Thyroid gland (tissue), 4 donors: ENCODE results near the gene SGTB. TPM values are rescaled to one million over a fixed set of nuclear protein-coding genes. Genes with fewer than 3 reads are reported as not detected.

Experiments
- DNase-seq, 2 donors: peaks; one replicate each; pipeline ENCODE4 v3.0.0-alpha.2; 2019
- H3K27ac ChIP-seq, 3 donors: fragments of 200-600 bp; sonication (generic); 1 replicate in 2 of 3; 2 replicates in 1 of 3; pipeline ENCODE4 v1.5.1; 2016 to 2019; ENCODE audit warnings: mild to moderate bottlenecking in 1 of 3, moderate library complexity in 1 of 3
- H3K27me3 ChIP-seq: fragments of 200-600 bp; sonication (generic); one replicate; pipeline ENCODE4 v1.5.1; 2019
- H3K36me3 ChIP-seq, 2 donors: fragments of 200-600 bp; sonication (generic); one replicate each; pipeline ENCODE4 v1.5.1; 2016 to 2019
- H3K4me1 ChIP-seq, 2 donors: fragments of 200-600 bp; sonication (generic); one replicate each; pipeline ENCODE4 v1.5.1; 2017 to 2019
- H3K4me3 ChIP-seq, 3 donors: fragments of 200-600 bp; sonication (generic); replicated peaks in 1 of 3; 1 replicate in 2 of 3; 2 replicates in 1 of 3; pipeline ENCODE4 v1.5.1; 2016; ENCODE audit warnings: mild to moderate bottlenecking in 1 of 3
- H3K9me3 ChIP-seq: fragments of 200-600 bp; sonication (generic); one replicate; pipeline ENCODE4 v1.5.1; 2017
- CTCF ChIP-seq, 6 experiments: fragments of 200-600 bp in 3 of 6; fragments of 450-650 bp in 3 of 6; sonication (generic) in 3 of 6; IDR thresholded peaks; one replicate each; pipeline ENCODE4 v1.5.1; 2016 to 2019; ENCODE audit warnings: antibody characterized with exemption in 6 of 6, mild to moderate bottlenecking in 2 of 6, inconsistent platforms in 1 of 6, moderate library complexity in 1 of 6
- POLR2A ChIP-seq, 2 donors: fragments of 450-650 bp; IDR thresholded peaks; one replicate each; pipeline ENCODE4 v1.6.1; 2017; ENCODE audit warnings: antibody characterized with exemption in 2 of 2, mild to moderate bottlenecking in 2 of 2, moderate library complexity in 1 of 2
- WGBS, 2 donors: methylation state at CpG; one replicate each; pipeline ENCODE4 v1.1.5; 2017; 5-methylcytosine and 5-hydroxymethylcytosine counted together
- intact Hi-C: fragments of 100-400 bp; cut with DNase I; formaldehyde crosslinking; loops from one replicate; pipeline ENCODE4 v1.15.1; 2023
- total RNA-seq, 4 donors: library from RNA; depleted of rRNA; stranded (reverse); fragments of >200 nt; gene quantifications; one replicate each; pipeline ENCODE4 v1.2.3, GENCODE V29; 2016

SGTB gene
- total RNA-seq, 4 donors from 2014 or later = 5.0 to 12.0 (median 6.3) TPM

- no peak for DNase-seq
- WGBS, 2 donors = 83 to 89% methylated on average over 4 of the region's 4 CpGs
- Histone ChIP-seq H3K9me3 (no peaks in the 10 kb centered on the region), H3K27ac (no peak overlapping the region), H3K4me1 (no peaks in the 10 kb centered on the region), H3K27me3 (no peaks in the 10 kb centered on the region), H3K36me3 (no peaks in the 10 kb centered on the region), H3K4me3 (no peak overlapping the region)
- TF ChIP-seq POLR2A (IDR thresholded peaks at IDR 0.05) (no peak), CTCF (IDR thresholded peaks at IDR 0.05) (no peak)
- intact Hi-C loops = no loop called here
Measured at GRCh38 chr5:65758546-65759144, 36.7 kb upstream of the SGTB start.

- no peak for TF ChIP-seq CTCF (IDR thresholded peaks at IDR 0.05)
- no peak for TF ChIP-seq POLR2A (IDR thresholded peaks at IDR 0.05)
- no peak for DNase-seq
- H3K36me3 ChIP-seq = no peaks in the 10 kb centered on the region
- H3K9me3 ChIP-seq = no peaks in the 10 kb centered on the region
- WGBS, 2 donors = 87% methylated on average over 8 of the region's 8 CpGs
- intact Hi-C loops = no loop called here
- H3K27me3 ChIP-seq = no peaks in the 10 kb centered on the region
- H3K4me1 ChIP-seq = no peaks in the 10 kb centered on the region
- H3K4me3 ChIP-seq = no peak overlapping the region
- H3K27ac ChIP-seq = no peak overlapping the region
Measured at GRCh38 chr5:65753189-65753588, 31.3 kb upstream of the SGTB start.

GRCh38 chr5:65750938-65751337, 29.0 kb upstream of the SGTB start:
- WGBS, 2 donors = 83 to 86% methylated on average over 2 of the region's 2 CpGs
- no peaks in the 10 kb centered on the region for H3K4me1 ChIP-seq
- no peak for DNase-seq
- H3K36me3 ChIP-seq = no peaks in the 10 kb centered on the region
- no peaks in the 10 kb centered on the region for H3K27me3 ChIP-seq
- no peak overlapping the region for H3K4me3 ChIP-seq
- intact Hi-C loops = no loop called here
- TF ChIP-seq POLR2A (IDR thresholded peaks at IDR 0.05) (no peak), CTCF (IDR thresholded peaks at IDR 0.05) (no peak)
- H3K9me3 ChIP-seq = no peaks in the 10 kb centered on the region
- H3K27ac ChIP-seq = no peak overlapping the region

- H3K27me3 ChIP-seq = no peaks in the 10 kb centered on the region
- WGBS, 2 donors = 83% methylated on average over 5 of the region's 5 CpGs
- H3K27ac ChIP-seq = no peak overlapping the region
- no peak for TF ChIP-seq CTCF (IDR thresholded peaks at IDR 0.05)
- TF ChIP-seq POLR2A (IDR thresholded peaks at IDR 0.05) = no peak
- H3K36me3 ChIP-seq = no peaks in the 10 kb centered on the region
- H3K9me3 ChIP-seq = no peaks in the 10 kb centered on the region
- peaks cover 0 to 2% of the 10 kb centered on the region in 2 donors for H3K4me1 ChIP-seq
- intact Hi-C loops = no loop called here
- H3K4me3 ChIP-seq = no peak overlapping the region
- no peak for DNase-seq
Measured at GRCh38 chr5:65749956-65750355, 28.0 kb upstream of the SGTB start.

- Histone ChIP-seq H3K36me3 (no peaks in the 10 kb centered on the region), H3K9me3 (no peaks in the 10 kb centered on the region), H3K27me3 (no peaks in the 10 kb centered on the region), H3K4me1 (peaks cover 0 to 4% of the 10 kb centered on the region in 2 donors), H3K27ac (no peak overlapping the region), H3K4me3 (no peak overlapping the region)
- DNase-seq = no peak
- WGBS, 2 donors = 97% methylated on average over 1 of the region's 1 CpG
- no peak for TF ChIP-seq CTCF (IDR thresholded peaks at IDR 0.05)
- TF ChIP-seq POLR2A (IDR thresholded peaks at IDR 0.05) = no peak
- intact Hi-C loops = no loop called here
Measured at GRCh38 chr5:65749221-65749844, 27.4 kb upstream of the SGTB start.
